SH-SY5Y (cell line): ENCODE measurements around the gene GALK2.

Experiments used
- GATA2 ChIP-seq: IDR thresholded peaks from 2 replicates; pipeline ENCODE4 v1.6.1; 2011; ENCODE audit warnings: mild to moderate bottlenecking, low read depth, low read length
- GATA3 ChIP-seq: IDR thresholded peaks from 2 replicates; pipeline ENCODE4 v1.6.1; 2011; ENCODE audit warnings: low read depth, mild to moderate bottlenecking, low read length, moderate library complexity

GRCh38 chr15:49330166-49330565, 160.1 kb downstream of the GALK2 start:
- TF ChIP-seq GATA2 (no peak), GATA3 (no peak)
